ENCODE data around the gene NR6A1.

NR6A1 gene

DNA sequence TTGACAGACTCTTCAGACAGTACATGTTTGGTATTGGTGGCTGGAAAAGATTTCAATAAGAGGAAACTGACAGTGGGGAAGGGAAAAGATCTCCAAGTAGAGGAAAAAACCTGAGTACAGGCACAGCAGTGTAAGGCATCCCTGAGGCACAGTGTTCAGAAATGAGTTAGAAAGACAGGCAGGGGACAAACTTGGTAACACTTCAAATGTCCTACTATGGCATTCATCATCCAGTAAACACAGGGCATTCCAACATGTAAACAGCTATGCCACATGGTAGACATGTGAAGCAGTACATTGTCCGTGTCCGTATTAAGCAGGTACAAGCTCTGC is 218.9 kb downstream of the NR6A1 start:
- DNase-seq (ENCODE audit: insufficient read length, low spot score) (no peak), FAIRE-seq (no peak)
- TF ChIP-seq, protein P1, sequence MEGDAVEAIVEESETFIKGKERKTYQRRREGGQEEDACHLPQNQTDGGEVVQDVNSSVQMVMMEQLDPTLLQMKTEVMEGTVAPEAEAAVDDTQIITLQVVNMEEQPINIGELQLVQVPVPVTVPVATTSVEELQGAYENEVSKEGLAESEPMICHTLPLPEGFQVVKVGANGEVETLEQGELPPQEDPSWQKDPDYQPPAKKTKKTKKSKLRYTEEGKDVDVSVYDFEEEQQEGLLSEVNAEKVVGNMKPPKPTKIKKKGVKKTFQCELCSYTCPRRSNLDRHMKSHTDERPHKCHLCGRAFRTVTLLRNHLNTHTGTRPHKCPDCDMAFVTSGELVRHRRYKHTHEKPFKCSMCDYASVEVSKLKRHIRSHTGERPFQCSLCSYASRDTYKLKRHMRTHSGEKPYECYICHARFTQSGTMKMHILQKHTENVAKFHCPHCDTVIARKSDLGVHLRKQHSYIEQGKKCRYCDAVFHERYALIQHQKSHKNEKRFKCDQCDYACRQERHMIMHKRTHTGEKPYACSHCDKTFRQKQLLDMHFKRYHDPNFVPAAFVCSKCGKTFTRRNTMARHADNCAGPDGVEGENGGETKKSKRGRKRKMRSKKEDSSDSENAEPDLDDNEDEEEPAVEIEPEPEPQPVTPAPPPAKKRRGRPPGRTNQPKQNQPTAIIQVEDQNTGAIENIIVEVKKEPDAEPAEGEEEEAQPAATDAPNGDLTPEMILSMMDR (IDR thresholded peaks at IDR 0.05; ENCODE audit: insufficient read depth, missing control alignments) = no peak

DNA sequence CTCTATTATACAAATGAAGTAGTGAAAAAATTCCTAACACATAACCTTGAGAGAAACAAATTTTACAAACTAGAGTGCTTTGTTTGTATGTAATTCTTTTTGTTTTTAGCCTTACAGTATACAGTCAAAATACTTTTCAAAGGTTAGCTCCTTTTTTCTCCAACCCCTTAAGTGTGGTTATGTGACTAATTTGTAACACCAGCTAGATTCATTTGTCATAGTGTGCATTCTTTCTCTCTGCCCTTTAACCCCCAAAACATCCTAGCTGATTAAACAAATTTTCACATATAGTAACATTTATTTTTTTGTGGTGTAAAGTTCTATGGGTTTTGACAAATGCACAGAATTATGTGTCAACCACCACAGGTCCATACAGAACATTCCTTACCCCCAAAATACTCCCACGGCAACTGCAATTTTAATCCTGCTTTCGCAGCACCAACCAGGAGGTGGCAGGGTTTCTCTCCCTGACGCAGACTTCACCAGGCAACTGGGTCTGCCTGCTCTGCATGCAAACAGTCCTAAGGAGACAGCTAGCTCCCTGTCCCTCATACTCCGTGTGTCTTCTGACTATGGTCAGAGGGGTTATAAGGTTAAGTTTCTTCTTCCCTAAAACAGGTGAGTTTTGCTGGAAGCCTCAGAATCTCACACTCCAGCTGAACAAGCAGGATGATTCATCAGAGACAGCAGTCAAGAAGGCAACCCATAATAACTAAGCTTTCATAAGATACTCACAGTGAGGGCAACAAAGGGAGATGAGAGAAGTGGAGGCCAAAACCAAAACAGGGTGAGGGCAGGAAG is 219.4 kb downstream of the NR6A1 start:
- DNase-seq (ENCODE audit: insufficient read length, low spot score) = no peak
- TF ChIP-seq, protein P1 (IDR thresholded peaks at IDR 0.05; ENCODE audit: insufficient read depth, missing control alignments) = peak; percentile 72
- FAIRE-seq = no peak

DNA sequence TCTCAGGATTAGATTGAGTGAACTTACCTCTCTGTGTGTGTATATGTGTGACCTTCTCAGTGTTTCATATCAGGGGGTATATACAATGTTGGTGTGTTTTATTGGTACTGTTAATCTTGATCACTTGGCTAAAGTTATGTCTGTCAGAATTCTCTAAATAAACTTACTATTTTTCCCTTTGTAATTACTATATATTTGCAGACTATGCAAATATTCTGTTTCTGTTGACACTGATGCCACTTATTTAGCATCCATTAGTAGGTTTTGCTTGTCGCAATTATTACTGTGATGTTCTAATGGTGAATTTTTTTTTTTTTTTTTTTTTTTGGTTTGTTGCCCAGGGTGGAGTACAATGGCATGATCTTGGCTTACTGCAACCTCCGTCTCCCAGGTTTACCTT is 221.0 kb downstream of the NR6A1 start:
- DNase-seq (ENCODE audit: insufficient read length, low spot score) (no peak), FAIRE-seq (no peak)
- TF ChIP-seq, protein P1 (IDR thresholded peaks at IDR 0.05; ENCODE audit: insufficient read depth, missing control alignments) = no peak

DNA sequence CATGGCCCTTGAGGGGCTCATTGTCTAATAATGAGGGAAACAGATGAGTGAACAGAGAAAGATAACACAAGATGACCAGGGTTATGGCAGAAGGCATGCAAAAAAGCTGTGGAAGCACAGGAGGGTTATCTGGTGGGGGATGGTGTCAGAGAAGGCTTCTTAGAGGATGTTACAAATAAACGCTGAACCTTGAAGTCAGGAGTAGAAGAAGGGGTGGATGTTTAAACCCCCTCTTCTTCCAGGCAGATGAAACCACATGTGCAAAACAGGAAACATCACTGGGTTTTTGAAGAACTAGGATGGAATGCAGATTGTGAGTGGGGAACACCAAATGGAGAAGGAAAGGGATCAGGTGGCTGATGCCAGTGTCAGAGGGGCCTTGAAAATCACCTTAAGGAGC is 222.1 kb downstream of the NR6A1 start:
- FAIRE-seq (no peak), DNase-seq (ENCODE audit: insufficient read length, low spot score) (no peak)
- TF ChIP-seq, protein P1 (IDR thresholded peaks at IDR 0.05; ENCODE audit: insufficient read depth, missing control alignments) = no peak

DNA sequence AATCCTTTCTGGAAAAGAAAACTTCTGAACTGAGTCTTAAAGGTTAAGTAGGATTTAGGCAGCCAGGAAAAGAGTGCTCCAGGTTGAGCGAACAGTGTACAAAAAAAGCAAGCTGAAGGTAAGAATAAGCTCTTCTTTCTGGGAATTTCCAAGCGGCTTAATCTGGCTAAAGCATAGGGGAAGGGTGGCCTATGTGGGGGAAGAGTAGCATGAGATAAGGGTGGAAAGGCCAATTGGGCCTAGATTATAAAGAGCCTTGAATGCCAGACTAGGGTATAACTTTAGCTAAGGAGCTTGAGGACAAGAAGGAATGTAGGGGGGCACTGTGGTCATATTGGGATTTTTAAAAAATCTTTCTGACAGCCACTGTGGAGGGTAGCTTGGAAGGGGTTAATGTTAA is 226.6 kb downstream of the NR6A1 start:
- DNase-seq (ENCODE audit: insufficient read length, low spot score) (no peak), FAIRE-seq (no peak)
- TF ChIP-seq, protein P1 (IDR thresholded peaks at IDR 0.05; ENCODE audit: insufficient read depth, missing control alignments) = no peak

DNA sequence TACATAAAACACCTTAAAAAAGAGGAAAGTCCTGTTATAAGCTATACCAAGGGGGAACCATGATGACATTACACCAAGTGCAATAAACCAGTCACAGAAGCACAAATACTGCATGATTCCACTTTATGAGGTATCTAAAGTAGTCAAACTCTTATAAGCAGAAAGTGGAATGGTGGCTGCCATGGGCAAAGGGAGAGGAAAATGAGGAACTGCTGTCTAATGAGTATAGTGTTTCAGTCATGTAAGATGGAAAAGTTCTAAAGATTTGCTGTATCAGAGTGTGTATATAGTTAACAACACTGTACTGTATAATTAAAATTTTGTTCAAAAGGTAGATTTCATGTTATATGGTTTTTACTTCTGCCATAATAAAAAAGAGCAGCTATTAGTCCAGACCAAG is 229.3 kb downstream of the NR6A1 start:
- TF ChIP-seq, protein P1 (IDR thresholded peaks at IDR 0.05; ENCODE audit: insufficient read depth, missing control alignments) = no peak
- DNase-seq (ENCODE audit: insufficient read length, low spot score) (no peak), FAIRE-seq (no peak)

DNA sequence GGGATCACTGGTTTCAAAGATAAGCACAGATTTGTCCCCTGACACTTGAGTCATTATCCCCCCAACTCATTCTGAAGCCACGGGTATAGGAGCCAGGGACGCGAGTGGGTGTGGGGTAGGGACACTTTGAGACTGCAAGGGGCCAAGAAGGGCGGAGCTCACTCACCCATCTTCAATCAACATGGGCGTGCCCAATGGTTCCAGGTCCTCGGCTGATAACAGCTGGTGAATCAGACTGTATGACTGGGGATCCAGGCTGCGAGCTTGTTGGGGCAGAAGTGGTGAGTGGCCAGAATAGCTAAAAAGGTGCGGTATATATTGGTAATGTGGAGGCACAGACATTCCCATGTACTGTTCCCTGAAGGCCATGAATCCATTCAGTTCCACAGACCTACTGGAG is 233.2 kb downstream of the NR6A1 start:
- FAIRE-seq (no peak), DNase-seq (ENCODE audit: insufficient read length, low spot score) (no peak)
- TF ChIP-seq, protein P1 (IDR thresholded peaks at IDR 0.05; ENCODE audit: insufficient read depth, missing control alignments) = no peak
